Breast epithelium (tissue), 3 donors: ENCODE data around the gene RNF212.

ENCODE experiments used
- POLR2A ChIP-seq: fragments of 450-650 bp; IDR thresholded peaks from one replicate; pipeline ENCODE4 v1.6.1; 2016; ENCODE audit warnings: antibody characterized with exemption, mild to moderate bottlenecking, moderate library complexity
- POLR2AphosphoS5 ChIP-seq, 3 donors: sonication (generic); formaldehyde crosslinking; IDR thresholded peaks; one replicate each; pipeline ENCODE4 v1.6.1; 2017; ENCODE audit warnings: antibody characterized with exemption in 3 of 3

DNA sequence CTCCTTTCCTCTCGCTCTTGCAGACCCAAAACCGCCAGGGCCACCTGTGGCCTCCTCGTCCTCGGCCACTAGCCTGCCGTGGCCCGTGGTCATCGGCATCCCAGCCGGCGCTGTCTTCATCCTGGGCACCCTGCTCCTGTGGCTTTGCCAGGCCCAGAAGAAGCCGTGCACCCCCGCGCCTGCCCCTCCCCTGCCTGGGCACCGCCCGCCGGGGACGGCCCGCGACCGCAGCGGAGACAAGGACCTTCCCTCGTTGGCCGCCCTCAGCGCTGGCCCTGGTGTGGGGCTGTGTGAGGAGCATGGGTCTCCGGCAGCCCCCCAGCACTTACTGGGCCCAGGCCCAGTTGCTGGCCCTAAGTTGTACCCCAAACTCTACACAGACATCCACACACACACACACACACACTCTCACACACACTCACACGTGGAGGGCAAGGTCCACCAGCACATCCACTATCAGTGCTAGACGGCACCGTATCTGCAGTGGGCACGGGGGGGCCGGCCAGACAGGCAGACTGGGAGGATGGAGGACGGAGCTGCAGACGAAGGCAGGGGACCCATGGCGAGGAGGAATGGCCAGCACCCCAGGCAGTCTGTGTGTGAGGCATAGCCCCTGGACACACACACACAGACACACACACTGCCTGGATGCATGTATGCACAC is 88.3 kb downstream of the RNF212 start:
- TF ChIP-seq POLR2AphosphoS5 (IDR thresholded peaks at IDR 0.05) (no peak), POLR2A (no peak)
